HG03469 (cell line): ENCODE results near the gene PRAC1.
"Not testable (repeated sequence)": the region's sequence is repeated elsewhere in the genome, so short reads cannot be mapped to it uniquely, and the experiment has no call there.

ENCODE experiments used
- ATAC-seq: cut with Tn5 transposase; IDR thresholded peaks from one replicate; pipeline ENCODE4 v1.9.1; 2021; ENCODE audit warnings: mild to moderate bottlenecking, moderate library complexity, moderate number of reproducible peaks; ENCODE audit not compliant: unreplicated experiment

The PRAC1 gene

GRCh38 chr17:48727415-48728175 is 5.3 kb upstream of the PRAC1 start:
- ATAC-seq = no peak

- ATAC-seq = no peak
Measured at GRCh38 chr17:48726916-48727286, 4.6 kb upstream of the PRAC1 start.

GRCh38 chr17:48726114-48726915 is 4.0 kb upstream of the PRAC1 start:
- no peak for ATAC-seq

GRCh38 chr17:48725288-48726064 is 3.2 kb upstream of the PRAC1 start:
- ATAC-seq = no peak

- ATAC-seq = no peak
Measured at GRCh38 chr17:48725004-48725287, 2.6 kb upstream of the PRAC1 start.

GRCh38 chr17:48724251-48725003 is 2.1 kb upstream of the PRAC1 start:
- no peak for ATAC-seq

- no peak for ATAC-seq
Measured at GRCh38 chr17:48723423-48724250, 1.3 kb upstream of the PRAC1 start.

GRCh38 chr17:48722915-48723422 is 651 bp upstream of the PRAC1 start, which contains the start of gene PRAC2:
Gene PRAC2, plus strand, starts transcription at chr17:48723185. Its CDS starts 1,226 bp downstream, at chr17:48724411.
- ATAC-seq = no peak

- no peak for ATAC-seq
Measured at GRCh38 chr17:48721009-48721402, 1.3 kb downstream of the PRAC1 start.

GRCh38 chr17:48720266-48721008 is 1.9 kb downstream of the PRAC1 start:
- no peak for ATAC-seq

GRCh38 chr17:48719642-48720265 is 2.6 kb downstream of the PRAC1 start:
- no peak for ATAC-seq

GRCh38 chr17:48718761-48719641 is 3.3 kb downstream of the PRAC1 start:
- no peak for ATAC-seq

- no peak for ATAC-seq
Measured at GRCh38 chr17:48718227-48718760, 4.0 kb downstream of the PRAC1 start.

- ATAC-seq = no peak
Measured at GRCh38 chr17:48717367-48718226, 4.7 kb downstream of the PRAC1 start.

GRCh38 chr17:48716549-48716948 is 5.8 kb downstream of the PRAC1 start:
- ATAC-seq = not testable (repeated sequence)
